HG03066 (cell line): ENCODE measurements around the gene TPRN.

ENCODE experiments used
- ATAC-seq: cut with Tn5 transposase; IDR thresholded peaks from one replicate; pipeline ENCODE4 v1.9.1; 2021; ENCODE audit warnings: low read depth; ENCODE audit not compliant: unreplicated experiment

Gene TPRN

GRCh38 chr9:137191245-137191644 lies 9.3 kb downstream of the TPRN start:
- ATAC-seq = no peak

DNA sequence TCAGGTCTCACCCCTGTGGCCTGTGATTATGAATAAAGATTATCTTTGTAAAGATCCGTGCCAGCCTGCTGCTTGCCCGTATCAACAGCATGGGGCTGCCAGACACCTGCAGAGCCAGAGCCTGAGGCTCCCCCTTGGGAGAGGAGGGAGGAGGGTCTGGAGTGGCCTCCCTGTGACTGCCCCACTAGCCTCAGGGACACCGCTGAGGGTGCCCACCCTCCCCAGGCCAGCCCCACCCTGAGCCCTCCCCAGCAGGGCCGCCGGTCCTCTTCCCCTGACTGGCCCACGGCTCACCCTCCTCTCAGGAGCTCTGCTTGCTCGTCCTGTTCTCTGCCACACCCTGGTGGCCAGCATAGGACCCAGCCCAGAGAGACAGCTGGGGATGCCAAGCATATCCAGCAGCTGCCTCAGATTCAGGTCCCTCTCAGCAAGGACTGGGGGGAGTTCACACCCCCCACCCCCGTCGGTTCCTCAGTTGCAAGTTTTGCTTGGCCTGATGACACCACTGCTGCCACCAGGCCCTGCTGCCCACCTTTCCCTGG lies 10.2 kb downstream of the TPRN start:
- no peak for ATAC-seq

DNA sequence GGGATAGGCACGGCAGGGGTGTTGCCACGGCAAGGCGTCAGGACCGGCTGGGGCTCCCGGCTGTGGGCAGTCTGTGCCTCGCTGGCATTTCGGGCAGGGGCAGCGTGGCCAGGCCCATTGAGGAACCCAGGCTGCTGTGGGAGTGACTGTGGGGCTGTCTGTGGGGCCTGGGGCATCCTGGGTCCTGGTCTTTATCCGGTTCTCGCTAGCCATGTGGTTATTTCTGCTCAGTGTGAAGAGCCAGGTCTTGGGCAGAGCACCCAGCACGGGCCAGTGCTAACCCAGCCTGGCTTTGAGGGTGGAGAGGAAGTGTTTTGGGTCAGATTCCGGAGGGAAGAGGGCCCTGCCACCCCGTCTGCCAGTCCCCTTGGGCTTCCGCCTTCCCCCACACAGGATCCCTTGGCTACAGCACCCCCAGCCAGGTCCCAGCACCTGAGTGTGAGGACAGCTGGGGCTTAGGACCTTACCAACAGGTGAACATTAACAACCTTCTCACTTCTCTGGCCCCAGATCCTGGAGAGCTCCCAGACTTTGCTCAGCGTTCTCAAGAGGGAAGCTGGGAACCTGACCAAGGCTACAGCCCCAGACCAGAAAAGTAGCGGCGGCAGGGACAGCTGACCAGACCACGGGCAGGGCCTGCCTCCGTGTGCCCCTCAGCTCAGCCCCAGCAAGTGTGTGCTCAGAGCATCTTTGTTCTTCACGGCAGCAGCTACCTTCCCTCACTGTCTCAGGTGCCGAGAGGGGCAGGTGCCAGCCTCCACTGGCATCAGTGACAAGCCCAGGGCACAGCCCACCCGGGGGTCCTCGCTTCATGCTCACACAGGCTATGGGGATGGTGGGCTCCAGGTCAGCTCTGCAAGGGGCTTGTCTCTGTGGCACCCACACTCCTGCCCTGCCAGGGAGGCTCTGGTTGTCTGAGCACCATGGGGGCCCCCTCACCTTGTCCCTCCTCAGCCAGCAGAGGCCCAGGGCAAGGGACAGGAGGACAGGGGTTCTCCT lies 10.9 kb downstream of the TPRN start:
- no peak for ATAC-seq

GRCh38 chr9:137188490-137189296 lies 11.8 kb downstream of the TPRN start, which contains the start of the genes ANAPC2 and SSNA1:
Gene ANAPC2, minus strand, starts transcription at chr9:137188560. Its CDS starts 28 bp downstream, at chr9:137188532.
Gene SSNA1, plus strand, starts transcription at chr9:137188676. Its CDS starts 51 bp downstream, at chr9:137188727.
- peak; percentile 82 for ATAC-seq

DNA sequence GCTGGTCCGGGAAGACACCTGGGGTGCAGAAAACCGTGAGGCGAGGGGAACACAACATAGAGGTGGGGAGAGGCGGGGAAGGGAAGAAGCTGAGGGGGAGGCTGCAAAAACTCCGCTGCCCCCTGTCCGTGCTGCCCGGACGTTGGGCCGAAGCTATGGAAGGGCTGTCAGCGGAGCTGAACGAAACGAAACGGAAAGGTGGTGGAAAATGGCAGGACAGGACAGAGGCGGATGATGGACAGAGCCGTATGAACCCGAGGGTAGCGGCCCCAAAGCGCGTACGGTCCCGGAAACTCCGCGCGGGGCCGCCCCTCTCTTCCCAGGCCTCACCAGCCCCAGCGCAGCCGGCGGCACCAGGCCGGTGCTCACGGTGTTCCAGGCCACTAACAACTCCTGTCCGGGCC lies 12.5 kb downstream of the TPRN start:
- no peak for ATAC-seq

GRCh38 chr9:137187386-137187785 lies 13.2 kb downstream of the TPRN start:
- no peak for ATAC-seq

DNA sequence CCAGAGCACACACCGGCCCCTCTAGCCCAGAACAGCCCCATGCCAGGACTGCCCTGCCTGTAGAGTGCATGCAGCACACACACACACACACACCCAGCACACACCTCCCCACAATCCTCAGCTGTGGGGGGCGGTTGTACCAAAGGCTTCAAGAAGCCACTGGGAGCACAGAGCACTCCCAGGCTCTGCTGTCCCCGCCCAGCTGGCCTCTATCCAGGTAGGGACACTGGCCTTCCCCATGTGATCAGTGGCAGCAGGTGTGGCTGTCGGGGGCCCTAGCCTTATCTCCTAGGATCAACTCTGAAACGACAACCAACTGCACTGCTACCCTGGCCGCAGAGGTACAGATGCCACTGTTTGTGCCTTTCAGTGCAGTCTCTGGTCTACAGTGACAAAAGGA lies 14.2 kb downstream of the TPRN start:
- ATAC-seq = no peak

GRCh38 chr9:137185921-137186320 lies 14.6 kb downstream of the TPRN start:
- no peak for ATAC-seq

DNA sequence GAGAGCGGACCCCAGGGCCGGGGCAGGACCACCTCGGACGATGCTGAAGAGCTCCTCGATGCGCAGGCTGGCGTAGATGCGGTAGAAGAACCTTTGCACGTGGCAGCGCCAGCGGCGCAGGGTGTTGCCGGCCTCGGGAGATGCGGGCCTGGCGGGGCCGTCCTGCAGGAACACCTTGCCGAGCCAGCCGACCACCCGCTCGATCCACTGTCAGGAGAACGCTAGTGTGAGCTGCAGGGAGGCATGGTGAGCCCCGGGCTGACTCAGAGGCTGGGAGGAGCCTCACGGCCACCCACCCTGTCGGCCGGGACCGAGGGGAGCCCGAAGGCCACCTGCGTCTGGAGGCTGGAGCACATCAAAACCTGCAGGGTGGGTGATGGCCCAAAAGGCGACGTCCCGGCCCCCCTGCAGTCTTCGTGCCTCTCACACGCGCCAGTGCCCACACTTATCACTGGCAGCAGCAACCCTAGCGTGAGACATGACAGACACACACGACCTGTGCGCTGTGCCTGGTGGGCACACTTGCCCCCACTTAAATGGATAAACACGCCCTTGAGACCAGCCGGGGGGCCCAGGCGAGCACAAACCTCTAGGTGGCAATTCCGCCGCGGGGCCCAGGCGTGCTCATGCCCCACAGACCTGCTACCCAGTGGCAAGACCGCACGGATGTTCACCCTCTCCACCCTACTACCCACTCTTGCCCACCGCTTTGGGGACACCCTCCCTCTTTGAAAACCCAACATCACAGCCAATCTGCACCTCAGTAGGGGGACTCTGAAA lies 15.5 kb downstream of the TPRN start:
- ATAC-seq = no peak

GRCh38 chr9:137183980-137184595 lies 16.5 kb downstream of the TPRN start:
- ATAC-seq = no peak

- ATAC-seq = no peak
These were observed 17.7 kb downstream of the TPRN start for GRCh38 chr9:137182836-137183235.

- no peak for ATAC-seq
These were observed 18.9 kb downstream of the TPRN start for GRCh38 chr9:137181680-137182079.

GRCh38 chr9:137180491-137180890 lies 20.1 kb downstream of the TPRN start:
- no peak for ATAC-seq

DNA sequence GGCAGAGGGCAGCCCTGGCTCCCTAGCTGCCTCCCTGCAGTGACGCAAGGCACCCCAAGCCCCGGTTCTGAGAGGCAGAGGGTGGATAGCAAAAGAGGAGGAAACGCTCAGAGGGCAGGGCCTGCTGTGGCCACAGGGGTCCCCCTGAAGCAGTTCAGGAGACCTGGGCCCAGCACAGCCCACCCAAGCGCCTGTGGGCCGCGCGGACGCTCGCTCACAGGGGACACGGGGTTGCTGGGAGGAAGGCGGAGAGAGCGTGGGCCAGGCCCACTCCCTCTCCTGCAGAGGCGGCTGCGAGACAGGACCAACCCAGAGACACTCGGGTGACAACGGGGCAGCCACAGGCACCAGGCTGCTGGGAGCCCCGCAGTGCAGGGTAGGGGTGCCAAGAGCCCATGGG lies 20.8 kb downstream of the TPRN start:
- no peak for ATAC-seq

- ATAC-seq = no peak
These were observed 21.5 kb downstream of the TPRN start for GRCh38 chr9:137178939-137179630.

- no peak for ATAC-seq
These were observed 22.2 kb downstream of the TPRN start for GRCh38 chr9:137178201-137178938.

DNA sequence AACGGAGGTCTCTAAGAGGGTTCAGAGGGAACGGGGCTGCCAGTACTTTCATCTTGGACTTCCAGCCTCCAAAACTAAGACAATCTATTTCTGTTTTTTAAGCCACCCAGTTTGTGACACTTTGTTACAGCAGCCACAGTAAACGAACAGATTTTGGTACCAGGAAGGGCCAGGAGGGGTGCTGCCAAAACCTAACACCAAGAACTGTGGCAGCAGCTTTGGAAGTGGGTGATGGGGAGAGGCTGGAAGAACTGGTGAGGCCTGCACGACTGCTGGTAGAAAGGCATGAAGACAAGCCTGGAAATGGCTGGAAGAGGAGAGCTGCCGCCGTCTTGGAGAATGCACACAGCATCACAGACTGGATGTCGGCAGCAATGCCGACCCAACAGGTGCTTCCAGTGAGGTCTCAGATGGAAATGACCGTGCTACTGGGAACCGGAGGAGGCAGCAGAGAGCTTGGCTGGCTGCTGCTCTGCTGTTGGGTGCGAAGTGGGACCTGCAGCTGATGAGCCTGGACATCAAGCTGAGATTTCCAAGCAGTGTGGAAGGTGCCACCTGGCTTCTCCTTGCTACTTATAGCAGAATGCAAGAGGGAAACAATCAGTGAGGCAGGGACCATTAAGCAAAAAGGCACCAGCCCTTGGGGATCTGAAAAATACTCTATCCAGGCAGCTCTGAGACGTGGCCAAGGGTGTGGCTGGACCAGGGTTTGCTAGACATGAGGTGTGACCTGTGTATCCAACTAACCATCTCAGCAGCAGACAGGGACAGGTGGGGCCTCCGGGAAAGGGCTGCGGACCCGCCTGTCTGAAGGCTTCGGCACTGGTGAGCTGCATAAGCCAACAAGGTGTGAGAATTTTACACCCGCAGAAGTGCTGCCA lies 24.0 kb downstream of the TPRN start:
- ATAC-seq = no peak
